IPS-15b (cell line): ENCODE results near the gene C19orf33.

Experiments
- H3K27me3 ChIP-seq: one replicate; pipeline ENCODE4 v1.6.1; 2013; ENCODE audit warnings: low read length; ENCODE audit not compliant: control insufficient read depth, insufficient read depth
- H3K36me3 ChIP-seq: one replicate; pipeline ENCODE4 v1.6.1; 2013; ENCODE audit warnings: low read length; ENCODE audit not compliant: control insufficient read depth, insufficient read depth
- H3K4me1 ChIP-seq: one replicate; pipeline ENCODE4 v1.6.1; 2013; ENCODE audit warnings: mild to moderate bottlenecking, low read length; ENCODE audit not compliant: control insufficient read depth, insufficient read depth
- H3K4me3 ChIP-seq: one replicate; pipeline ENCODE4 v1.5.1; 2013; ENCODE audit warnings: low read depth, low read length
- H3K9ac ChIP-seq: one replicate; pipeline ENCODE4 v1.6.1; 2013; ENCODE audit warnings: low read depth, mild to moderate bottlenecking, low read length
- H3K9me3 ChIP-seq: one replicate; pipeline ENCODE4 v1.6.1; 2013; ENCODE audit warnings: mild to moderate bottlenecking, low read length; ENCODE audit not compliant: control insufficient read depth, insufficient read depth

Gene C19orf33

GRCh38 chr19:38315657-38316476 is 11.8 kb downstream of the C19orf33 start, which contains the start of gene YIF1B:
Gene YIF1B, minus strand, starts transcription at chr19:38315947. Its CDS starts 30 bp downstream, at chr19:38315917.
- Histone ChIP-seq H3K4me3 (peak within 1 kb of the TSS; percentile 95), H3K9me3 (no peaks in the 10 kb centered on the region), H3K4me1 (peaks cover 6% of the 10 kb centered on the region), H3K36me3 (peaks cover under 1% of the 10 kb centered on the region), H3K9ac (peak within 1 kb of the TSS; percentile 68), H3K27me3 (peaks cover 16% of the 10 kb centered on the region)

GRCh38 chr19:38316477-38317067 is 12.5 kb downstream of the C19orf33 start:
- H3K4me1 ChIP-seq, result peaks cover 6% of the 10 kb centered on the region

GRCh38 chr19:38317104-38317612 is 13.1 kb downstream of the C19orf33 start:
- Histone ChIP-seq H3K4me1 (peaks cover 6% of the 10 kb centered on the region), H3K9ac (no peak overlapping the region), H3K4me3 (no peak overlapping the region), H3K36me3 (no peaks in the 10 kb centered on the region), H3K9me3 (no peaks in the 10 kb centered on the region), H3K27me3 (peaks cover 16% of the 10 kb centered on the region)

More at GRCh38 chr19:38316477-38317067, 12.5 kb downstream of the C19orf33 start:
- Histone ChIP-seq H3K4me3 (peak overlapping the region; percentile 42), H3K36me3 (no peaks in the 10 kb centered on the region), H3K9me3 (no peaks in the 10 kb centered on the region), H3K27me3 (peaks cover 16% of the 10 kb centered on the region), H3K9ac (no peak overlapping the region)

- Histone ChIP-seq H3K36me3 (no peaks in the 10 kb centered on the region), H3K4me3 (peak overlapping the region; percentile 77), H3K9ac (no peak overlapping the region), H3K27me3 (peaks cover 16% of the 10 kb centered on the region), H3K9me3 (no peaks in the 10 kb centered on the region), H3K4me1 (peaks cover 2% of the 10 kb centered on the region)
Observed at GRCh38 chr19:38318660-38319059, 14.6 kb downstream of the C19orf33 start.

- H3K27me3 ChIP-seq, result peaks cover 16% of the 10 kb centered on the region
- H3K9ac ChIP-seq, result peak within 1 kb of the TSS; percentile 76
Observed at GRCh38 chr19:38319421-38320258, 15.6 kb downstream of the C19orf33 start, which contains the start of gene KCNK6. Gene KCNK6, plus strand, starts transcription at chr19:38319845. Its CDS starts 106 bp downstream, at chr19:38319951.

GRCh38 chr19:38320969-38321339 is 16.9 kb downstream of the C19orf33 start:
- H3K27me3 ChIP-seq, result peaks cover 16% of the 10 kb centered on the region
- H3K36me3 ChIP-seq, result no peaks in the 10 kb centered on the region
- peak overlapping the region; percentile 77 for H3K4me3 ChIP-seq
- H3K9ac ChIP-seq, result no peak overlapping the region
- H3K9me3 ChIP-seq, result no peaks in the 10 kb centered on the region
- no peaks in the 10 kb centered on the region for H3K4me1 ChIP-seq

More at GRCh38 chr19:38319421-38320258, 15.6 kb downstream of the C19orf33 start, which contains the start of gene KCNK6:
- H3K4me1 ChIP-seq, result no peaks in the 10 kb centered on the region
- peak within 1 kb of the TSS; percentile 77 for H3K4me3 ChIP-seq
- H3K36me3 ChIP-seq, result no peaks in the 10 kb centered on the region
- H3K9me3 ChIP-seq, result no peaks in the 10 kb centered on the region

- H3K27me3 ChIP-seq, result peaks cover 16% of the 10 kb centered on the region
- H3K4me3 ChIP-seq, result no peak overlapping the region
- peaks cover 3% of the 10 kb centered on the region for H3K36me3 ChIP-seq
- H3K9me3 ChIP-seq, result no peaks in the 10 kb centered on the region
- H3K4me1 ChIP-seq, result no peaks in the 10 kb centered on the region
- H3K9ac ChIP-seq, result no peak overlapping the region
Observed at GRCh38 chr19:38321646-38322196, 17.7 kb downstream of the C19orf33 start.

GRCh38 chr19:38323291-38323690 is 19.2 kb downstream of the C19orf33 start:
- Histone ChIP-seq H3K9me3 (no peaks in the 10 kb centered on the region), H3K9ac (no peak overlapping the region), H3K36me3 (peaks cover 19% of the 10 kb centered on the region), H3K4me3 (no peak overlapping the region), H3K4me1 (no peaks in the 10 kb centered on the region), H3K27me3 (peaks cover 14% of the 10 kb centered on the region)

GRCh38 chr19:38324431-38324830 is 20.4 kb downstream of the C19orf33 start:
- H3K9ac ChIP-seq, result no peak overlapping the region
- no peaks in the 10 kb centered on the region for H3K9me3 ChIP-seq
- no peak overlapping the region for H3K4me3 ChIP-seq
- H3K36me3 ChIP-seq, result peaks cover 20% of the 10 kb centered on the region
- peaks cover 3% of the 10 kb centered on the region for H3K27me3 ChIP-seq
- no peaks in the 10 kb centered on the region for H3K4me1 ChIP-seq

- no peaks in the 10 kb centered on the region for H3K4me1 ChIP-seq
- no peaks in the 10 kb centered on the region for H3K9me3 ChIP-seq
- peaks cover 20% of the 10 kb centered on the region for H3K36me3 ChIP-seq
- H3K9ac ChIP-seq, result no peak overlapping the region
- no peaks in the 10 kb centered on the region for H3K27me3 ChIP-seq
- no peak overlapping the region for H3K4me3 ChIP-seq
Observed at GRCh38 chr19:38326591-38326990, 22.5 kb downstream of the C19orf33 start.

GRCh38 chr19:38329651-38330050 is 25.6 kb downstream of the C19orf33 start:
- Histone ChIP-seq H3K4me1 (no peaks in the 10 kb centered on the region), H3K4me3 (no peak overlapping the region), H3K9me3 (no peaks in the 10 kb centered on the region), H3K36me3 (peaks cover 20% of the 10 kb centered on the region), H3K9ac (no peak overlapping the region), H3K27me3 (no peaks in the 10 kb centered on the region)
